Amygdala (tissue), 56 donors: ENCODE data around the gene ALG8.

Experiments used
- DNase-seq, 56 donors: peaks; one replicate each; lab custom pipeline; 2025; lab: John Stamatoyannopoulos, UW

The ALG8 gene

GRCh38 chr11:78161346-78161745 lies 21.9 kb upstream of the ALG8 start:
- no peak for DNase-seq

GRCh38 chr11:78160557-78160956 lies 21.1 kb upstream of the ALG8 start:
- DNase-seq = no peak

- DNase-seq = peak in 8 of 56 donors; percentile 11 to 29 (median 20)
These were observed 19.7 kb upstream of the ALG8 start for GRCh38 chr11:78158987-78159652.

GRCh38 chr11:78156127-78156844 lies 16.9 kb upstream of the ALG8 start:
- no peak for DNase-seq

- no peak for DNase-seq
These were observed 12.4 kb upstream of the ALG8 start for GRCh38 chr11:78151804-78152203.

- no peak for DNase-seq
These were observed 11.3 kb upstream of the ALG8 start for GRCh38 chr11:78150754-78151153.

- DNase-seq = no peak
These were observed 10.9 kb upstream of the ALG8 start for GRCh38 chr11:78150346-78150745.

- DNase-seq = peak in 18 of 56 donors; percentile 4 to 72 (median 20)
These were observed 10.2 kb upstream of the ALG8 start for GRCh38 chr11:78149646-78150045.

GRCh38 chr11:78147807-78148206 lies 8.4 kb upstream of the ALG8 start:
- DNase-seq = no peak

GRCh38 chr11:78145511-78146025 lies 6.1 kb upstream of the ALG8 start:
- no peak for DNase-seq

- no peak for DNase-seq
These were observed 1.1 kb upstream of the ALG8 start for GRCh38 chr11:78140392-78141077.

- DNase-seq = no peak
These were observed 568 bp downstream of the ALG8 start for GRCh38 chr11:78138694-78139421.

- no peak for DNase-seq
These were observed 1.1 kb downstream of the ALG8 start for GRCh38 chr11:78138291-78138690.

GRCh38 chr11:78132475-78132874 lies 7.0 kb downstream of the ALG8 start:
- DNase-seq = no peak

- DNase-seq = no peak
These were observed 7.5 kb downstream of the ALG8 start for GRCh38 chr11:78131956-78132355.

- no peak for DNase-seq
These were observed 12.0 kb downstream of the ALG8 start for GRCh38 chr11:78127403-78127802.

- DNase-seq = no peak
These were observed 26.7 kb downstream of the ALG8 start for GRCh38 chr11:78112582-78113275.

- DNase-seq = no peak
These were observed 28.1 kb downstream of the ALG8 start for GRCh38 chr11:78111298-78111697.

GRCh38 chr11:78110830-78111229 lies 28.6 kb downstream of the ALG8 start:
- DNase-seq = no peak

- no peak for DNase-seq
These were observed 29.1 kb downstream of the ALG8 start for GRCh38 chr11:78110351-78110750.
